ENCODE measurements around the gene ZNF263. TPM values are rescaled to one million over a fixed set of nuclear protein-coding genes. Genes with fewer than 3 reads are reported as not detected.

ZNF263 gene
- total and polyA plus RNA-seq, 10 of the 15 experiments (the other 5 are each of a cell fraction or from before 2014, with no cell fraction given) = 4.7 to 45.6 (median 24.5) TPM

GRCh38 chr16:3234857-3235561, 48.3 kb upstream of the ZNF263 start, which contains the start of gene ZNF200 (continued):
- TF ChIP-seq STAT3 (IDR thresholded peaks at IDR 0.05; ENCODE audit: low read depth, low read length) (no peak), POU2F2 (IDR thresholded peaks at IDR 0.05; ENCODE audit: borderline replicate concordance, low read depth, low read length) (0 out of 3 replicates have a peak, but pooled peaks have one; percentile 15), WRNIP1 (IDR thresholded peaks at IDR 0.05; ENCODE audit: borderline replicate concordance, low read depth, low read length) (no peak), ZNF207 (IDR thresholded peaks at IDR 0.05; ENCODE audit: borderline replicate concordance) (0 out of 2 replicates have a peak, but pooled peaks have one; percentile 76), ZBTB4 (CRISPR knock-in tag; IDR thresholded peaks at IDR 0.05) (no peak), SUZ12 (IDR thresholded peaks at IDR 0.05; ENCODE audit: unreplicated experiment) (no peak), ZBTB40 (IDR thresholded peaks at IDR 0.05; ENCODE audit: borderline replicate concordance) (peak; percentile 96), PBX3 (IDR thresholded peaks at IDR 0.05; ENCODE audit: insufficient replicate concordance, low read depth, low read length) (peak; percentile 95), RELB (IDR thresholded peaks at IDR 0.05; ENCODE audit: low read depth) (peak; percentile 57; the same call in 1 of the 2 replicates), FOXM1 (IDR thresholded peaks at IDR 0.05; ENCODE audit: low read depth, low read length) (no peak), NRF1 (conservative IDR thresholded peaks at IDR 0.05; ENCODE audit: low read depth, low read length) (0 out of 2 replicates have a peak, but pooled peaks have one; percentile 3), TAF1 (IDR thresholded peaks at IDR 0.05; ENCODE audit: borderline replicate concordance, low read depth, low read length) (peak; percentile 66; the same call in 1 of the 2 replicates), SIX5 (IDR thresholded peaks at IDR 0.05; ENCODE audit: low read depth, low read length, severe bottlenecking) (peak; percentile 76), ZSCAN29 (IDR thresholded peaks at IDR 0.05) (no peak), NFIC (IDR thresholded peaks at IDR 0.05; ENCODE audit: low read depth, low read length) (no peak), BHLHE40 (IDR thresholded peaks at IDR 0.05; ENCODE audit: borderline replicate concordance in 1 of 2, low read depth in 2 of 2, low read length in 1 of 2) (peak in 1 of 2 experiments; percentile 40; a peak in 1 of 4 replicates), TARDBP (IDR thresholded peaks at IDR 0.05; ENCODE audit: borderline replicate concordance) (0 out of 2 replicates have a peak, but pooled peaks have one; percentile 51), ESRRA (IDR thresholded peaks at IDR 0.05; ENCODE audit: low read length) (no peak), ZNF217 (IDR thresholded peaks at IDR 0.05) (no peak)
